IMR-90 (cell line): ENCODE measurements around the gene C6orf15.

Experiments used
- BHLHE40 ChIP-seq: fragments of 150-350 bp; IDR thresholded peaks from 2 replicates; pipeline ENCODE4 v1.6.1; 2016; ENCODE audit warnings: mild to moderate bottlenecking, low read depth, low read length
- CEBPB ChIP-seq: IDR thresholded peaks from 2 replicates; pipeline ENCODE4 v1.6.1; 2012; ENCODE audit warnings: low read depth, low read length, improper control_type of control experiment
- CHD1 ChIP-seq: IDR thresholded peaks from 2 replicates; pipeline ENCODE4 v1.6.1; 2012; ENCODE audit warnings: low read depth, low read length, improper control_type of control experiment
- FOS ChIP-seq: fragments of 150-350 bp; IDR thresholded peaks from 2 replicates; pipeline ENCODE4 v1.6.1; 2016; ENCODE audit warnings: low read depth, low read length
- MAFK ChIP-seq: IDR thresholded peaks from 2 replicates; pipeline ENCODE4 v1.6.1; 2012; ENCODE audit warnings: low read depth, low read length, improper control_type of control experiment
- MXI1 ChIP-seq: IDR thresholded peaks from 2 replicates; pipeline ENCODE4 v1.6.1; 2012; ENCODE audit warnings: low read depth, mild to moderate bottlenecking, low read length, moderate library complexity, borderline replicate concordance
- POLR2A ChIP-seq: IDR thresholded peaks from 2 replicates; pipeline ENCODE4 v1.6.1; 2012; ENCODE audit warnings: mild to moderate bottlenecking, low read depth, low read length
- RAD21 ChIP-seq: IDR thresholded peaks from 2 replicates; pipeline ENCODE4 v1.6.1; 2012; ENCODE audit warnings: low read length, improper control_type of control experiment
- RCOR1 ChIP-seq: IDR thresholded peaks from 2 replicates; pipeline ENCODE4 v1.6.1; 2012; ENCODE audit warnings: mild to moderate bottlenecking, low read length, improper control_type of control experiment; ENCODE audit not compliant: insufficient replicate concordance
- SMC3 ChIP-seq: fragments of 150-350 bp; IDR thresholded peaks from 2 replicates; pipeline ENCODE4 v1.6.1; 2016; ENCODE audit warnings: low read depth, mild to moderate bottlenecking, antibody characterized with exemption, low read length, moderate library complexity
- TF ChIP-seq, protein P1 (sequence below): conservative IDR thresholded peaks from 2 replicates; pipeline ENCODE4 v1.5.1; 2012; ENCODE audit warnings: mild to moderate bottlenecking, low read depth, low read length, improper control_type of control experiment
- TF ChIP-seq, protein P2 (sequence below): fragments of 150-350 bp; IDR thresholded peaks from 2 replicates; pipeline ENCODE4 v1.6.1; 2017; ENCODE audit warnings: mild to moderate bottlenecking, antibody characterized with exemption, low read length, low read depth
- TF ChIP-seq, protein P3 (sequence below): fragments of 150-350 bp; IDR thresholded peaks from 2 replicates; pipeline ENCODE4 v1.6.1; 2016; ENCODE audit warnings: low read depth, mild to moderate bottlenecking, low read length, moderate library complexity, borderline replicate concordance

DNA sequence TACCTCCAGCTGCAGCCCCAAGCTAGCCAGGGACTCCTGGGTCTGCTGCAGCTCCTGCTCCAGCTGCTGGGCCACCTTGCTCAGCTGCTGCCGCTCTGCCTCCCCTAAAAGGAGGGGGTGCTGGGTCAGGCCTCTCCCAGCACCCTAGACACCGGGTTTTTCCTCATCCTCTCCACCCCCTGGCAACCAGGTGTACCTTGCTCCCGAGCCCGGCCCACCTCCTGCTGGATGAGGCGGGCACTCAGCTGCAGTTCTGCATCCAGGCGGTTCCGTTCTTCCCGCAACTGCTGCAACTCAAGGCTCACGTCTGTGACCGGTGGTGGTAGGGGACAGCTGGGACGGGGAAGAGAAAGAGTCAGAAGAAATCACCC lies 32.6 kb upstream of the C6orf15 start:
- TF ChIP-seq, protein P1, sequence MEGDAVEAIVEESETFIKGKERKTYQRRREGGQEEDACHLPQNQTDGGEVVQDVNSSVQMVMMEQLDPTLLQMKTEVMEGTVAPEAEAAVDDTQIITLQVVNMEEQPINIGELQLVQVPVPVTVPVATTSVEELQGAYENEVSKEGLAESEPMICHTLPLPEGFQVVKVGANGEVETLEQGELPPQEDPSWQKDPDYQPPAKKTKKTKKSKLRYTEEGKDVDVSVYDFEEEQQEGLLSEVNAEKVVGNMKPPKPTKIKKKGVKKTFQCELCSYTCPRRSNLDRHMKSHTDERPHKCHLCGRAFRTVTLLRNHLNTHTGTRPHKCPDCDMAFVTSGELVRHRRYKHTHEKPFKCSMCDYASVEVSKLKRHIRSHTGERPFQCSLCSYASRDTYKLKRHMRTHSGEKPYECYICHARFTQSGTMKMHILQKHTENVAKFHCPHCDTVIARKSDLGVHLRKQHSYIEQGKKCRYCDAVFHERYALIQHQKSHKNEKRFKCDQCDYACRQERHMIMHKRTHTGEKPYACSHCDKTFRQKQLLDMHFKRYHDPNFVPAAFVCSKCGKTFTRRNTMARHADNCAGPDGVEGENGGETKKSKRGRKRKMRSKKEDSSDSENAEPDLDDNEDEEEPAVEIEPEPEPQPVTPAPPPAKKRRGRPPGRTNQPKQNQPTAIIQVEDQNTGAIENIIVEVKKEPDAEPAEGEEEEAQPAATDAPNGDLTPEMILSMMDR = no peak
- TF ChIP-seq POLR2A (no peak), CHD1 (no peak), CEBPB (no peak), MXI1 (no peak), SMC3 (no peak), FOS (no peak), RCOR1 (no peak), RAD21 (no peak), MAFK (no peak), BHLHE40 (no peak)
- TF ChIP-seq, protein P2, sequence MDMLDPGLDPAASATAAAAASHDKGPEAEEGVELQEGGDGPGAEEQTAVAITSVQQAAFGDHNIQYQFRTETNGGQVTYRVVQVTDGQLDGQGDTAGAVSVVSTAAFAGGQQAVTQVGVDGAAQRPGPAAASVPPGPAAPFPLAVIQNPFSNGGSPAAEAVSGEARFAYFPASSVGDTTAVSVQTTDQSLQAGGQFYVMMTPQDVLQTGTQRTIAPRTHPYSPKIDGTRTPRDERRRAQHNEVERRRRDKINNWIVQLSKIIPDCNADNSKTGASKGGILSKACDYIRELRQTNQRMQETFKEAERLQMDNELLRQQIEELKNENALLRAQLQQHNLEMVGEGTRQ = no peak
- TF ChIP-seq, protein P3, sequence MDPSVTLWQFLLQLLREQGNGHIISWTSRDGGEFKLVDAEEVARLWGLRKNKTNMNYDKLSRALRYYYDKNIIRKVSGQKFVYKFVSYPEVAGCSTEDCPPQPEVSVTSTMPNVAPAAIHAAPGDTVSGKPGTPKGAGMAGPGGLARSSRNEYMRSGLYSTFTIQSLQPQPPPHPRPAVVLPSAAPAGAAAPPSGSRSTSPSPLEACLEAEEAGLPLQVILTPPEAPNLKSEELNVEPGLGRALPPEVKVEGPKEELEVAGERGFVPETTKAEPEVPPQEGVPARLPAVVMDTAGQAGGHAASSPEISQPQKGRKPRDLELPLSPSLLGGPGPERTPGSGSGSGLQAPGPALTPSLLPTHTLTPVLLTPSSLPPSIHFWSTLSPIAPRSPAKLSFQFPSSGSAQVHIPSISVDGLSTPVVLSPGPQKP = no peak
